WI38 (cell line): Measurements from ENCODE around the gene ASB16.

Experiments
- H3K4me3 ChIP-seq: 2 replicates; pipeline ENCODE4 v1.5.1; 2011; ENCODE audit warnings: low read depth, mild to moderate bottlenecking, control low read depth, low read length
- CTCF ChIP-seq: IDR thresholded peaks from 2 replicates; pipeline ENCODE4 v1.5.1; 2012; ENCODE audit warnings: low read depth, mild to moderate bottlenecking, control low read depth, low read length

The ASB16 gene

GRCh38 chr17:44193326-44194084 is 23.0 kb downstream of the ASB16 start:
- TF ChIP-seq CTCF = no peak
- H3K4me3 ChIP-seq = no peak overlapping the region

- no peak for TF ChIP-seq CTCF
- no peak overlapping the region for H3K4me3 ChIP-seq
Measured at GRCh38 chr17:44197107-44197506, 26.6 kb downstream of the ASB16 start.

- no peak for TF ChIP-seq CTCF
- peak overlapping the region; percentile 86 for H3K4me3 ChIP-seq
Measured at GRCh38 chr17:44197980-44198720, 27.6 kb downstream of the ASB16 start.

GRCh38 chr17:44198721-44199552 is 28.4 kb downstream of the ASB16 start:
- H3K4me3 ChIP-seq = peak overlapping the region; percentile 86
- TF ChIP-seq CTCF = no peak

- H3K4me3 ChIP-seq = peak within 1 kb of the TSS; percentile 86
- no peak for TF ChIP-seq CTCF
Measured at GRCh38 chr17:44199553-44200477, 29.3 kb downstream of the ASB16 start, which contains the start of gene ATXN7L3. Gene ATXN7L3, minus strand, starts transcription at chr17:44199884. Its CDS starts 1,814 bp downstream, at chr17:44198070.

GRCh38 chr17:44200478-44201155 is 30.1 kb downstream of the ASB16 start:
- no peak for TF ChIP-seq CTCF
- H3K4me3 ChIP-seq = peak overlapping the region; percentile 70
